ELF-1 (cell line): ENCODE measurements around the gene MYRIP.
"Not testable (repeated sequence)": the region's sequence is repeated elsewhere in the genome, so short reads cannot be mapped to it uniquely, and the experiment has no call there.

Experiments used
- DNase-seq: peaks from one replicate; pipeline ENCODE4 v3.0.0-alpha.2; 2016; ENCODE audit warnings: low read depth, low spot score

MYRIP gene

DNA sequence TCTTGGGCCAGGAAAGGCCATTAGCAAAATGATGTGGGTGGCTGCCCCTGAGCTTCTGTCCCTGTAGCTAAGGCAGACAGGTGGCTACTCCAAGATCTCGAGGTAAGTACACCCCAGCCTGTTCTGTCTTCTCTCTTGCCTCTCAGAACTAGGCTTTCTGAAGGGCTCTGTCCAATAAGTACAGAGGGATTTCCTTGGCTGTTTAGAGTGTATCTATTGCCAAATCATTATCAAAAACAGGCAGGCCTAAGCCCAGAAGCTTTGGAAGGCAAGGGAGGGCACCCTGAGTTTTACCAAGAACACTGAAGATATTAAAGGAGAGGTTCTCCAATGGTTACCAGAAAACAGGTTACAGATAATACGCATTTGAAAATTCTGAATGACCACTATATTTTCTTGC is 156.6 kb downstream of the MYRIP start:
- no peak for DNase-seq

DNA sequence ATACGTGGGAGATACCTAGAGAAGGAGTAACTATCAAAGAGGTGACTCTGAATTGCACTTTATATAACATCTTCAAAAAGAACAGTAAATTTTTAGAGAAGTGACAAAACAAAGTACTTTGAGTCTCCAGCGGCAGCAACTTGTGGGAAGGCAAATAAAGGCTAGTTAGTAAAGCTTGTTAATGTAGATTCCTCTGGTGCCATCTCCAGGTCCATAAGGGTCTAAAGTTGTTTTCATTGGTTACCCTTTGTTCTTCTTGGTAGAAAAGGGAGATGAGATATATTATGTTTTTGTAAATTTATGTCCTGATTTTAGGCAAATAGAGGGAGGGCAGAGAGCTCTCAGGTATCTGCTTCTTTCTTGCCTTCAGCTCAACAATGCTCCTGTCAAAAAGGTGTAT is 161.6 kb downstream of the MYRIP start:
- DNase-seq: no peak

DNA sequence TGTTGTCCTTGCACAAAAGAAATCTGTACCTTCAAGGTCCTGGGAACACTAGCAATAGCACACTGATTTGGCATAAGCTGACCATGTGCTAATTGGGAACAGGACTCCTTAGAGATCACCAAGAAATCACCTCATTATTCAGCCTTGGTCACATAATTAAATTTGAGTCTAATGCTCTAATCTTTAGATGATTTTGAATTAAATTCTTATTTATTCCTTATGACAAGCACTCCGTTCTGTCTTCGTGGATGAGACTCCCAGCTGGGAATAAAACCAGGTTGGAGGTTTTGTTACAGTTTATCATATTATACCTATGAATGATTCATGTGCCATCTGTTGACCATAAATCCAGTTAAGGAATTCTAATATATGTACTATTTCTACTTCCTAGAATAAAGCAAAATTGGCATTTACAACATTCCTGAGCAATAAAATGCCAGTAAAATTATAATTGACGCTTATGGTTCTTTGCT is 162.2 kb downstream of the MYRIP start:
- DNase-seq: no peak

DNA sequence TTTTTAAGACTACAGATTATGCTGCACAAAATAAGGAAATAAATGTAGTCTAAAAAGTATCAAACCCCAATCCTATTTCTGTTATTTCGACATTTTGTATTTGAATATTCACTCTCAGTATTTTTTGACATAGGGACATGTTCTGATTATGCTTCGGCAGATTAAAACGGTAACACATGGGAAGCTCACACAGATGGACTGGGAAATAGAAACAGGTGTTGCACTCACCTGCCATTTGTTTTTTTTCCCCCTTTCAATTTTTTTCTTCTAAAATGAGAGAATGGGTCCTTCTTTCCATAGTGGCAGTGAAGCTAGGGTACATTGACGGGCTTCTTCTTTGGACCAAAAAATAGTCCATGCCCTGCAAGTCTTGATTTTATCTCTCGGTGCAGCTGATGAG is 163.1 kb downstream of the MYRIP start:
- no peak for DNase-seq

DNA sequence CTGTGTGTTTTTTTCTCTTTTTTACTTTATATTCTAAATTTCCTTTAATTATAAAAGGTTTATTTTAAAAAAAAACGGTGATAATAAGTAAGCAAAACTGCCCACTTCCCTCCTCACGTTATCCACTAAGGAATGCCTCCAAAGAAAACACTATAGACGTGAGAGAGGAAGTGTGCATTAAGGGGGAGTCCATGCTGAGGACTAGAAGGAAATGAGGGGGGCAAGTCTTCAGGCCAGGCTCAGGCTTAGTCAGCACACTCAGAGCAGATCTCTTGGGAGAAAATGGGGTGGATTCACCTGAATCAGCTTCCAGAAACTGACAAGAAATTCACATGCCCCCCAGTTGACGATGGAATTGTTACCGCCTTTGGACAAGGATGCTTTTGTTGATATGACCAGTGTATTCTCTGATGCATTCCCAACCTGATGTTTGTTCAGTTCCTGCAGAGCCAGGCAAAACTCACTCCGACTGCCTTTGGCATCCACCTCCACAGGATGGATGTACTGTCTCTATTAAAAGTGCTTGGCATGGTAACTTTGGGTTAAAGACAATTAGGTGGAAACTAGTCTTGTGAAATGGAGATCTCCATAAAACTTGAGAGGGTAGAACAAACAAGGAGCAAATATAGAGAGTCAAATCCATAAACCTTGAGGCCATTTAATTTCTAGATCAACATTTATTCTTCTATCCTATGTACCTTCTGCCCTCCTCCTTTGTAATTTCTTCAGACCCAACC is 167.8 kb downstream of the MYRIP start:
- DNase-seq: no peak

DNA sequence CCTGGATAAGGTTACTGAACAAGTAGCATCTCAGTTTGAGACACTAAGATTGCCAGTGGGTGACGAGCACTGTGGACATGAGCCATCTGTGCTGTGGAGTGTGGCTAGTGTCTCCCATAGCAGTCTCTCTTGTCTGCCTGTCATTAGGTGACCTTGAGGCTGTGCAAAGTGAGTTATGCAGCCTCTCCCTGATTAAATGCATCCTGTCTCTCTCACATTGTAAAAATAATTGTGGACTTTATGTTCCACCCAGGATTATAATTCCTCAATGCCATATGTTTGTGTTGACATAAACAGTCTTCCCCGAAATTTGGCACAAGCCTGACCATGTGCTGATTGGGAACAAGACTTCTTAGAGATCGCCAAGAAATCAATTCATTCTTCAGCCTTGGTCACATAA is 168.9 kb downstream of the MYRIP start:
- no peak for DNase-seq

DNA sequence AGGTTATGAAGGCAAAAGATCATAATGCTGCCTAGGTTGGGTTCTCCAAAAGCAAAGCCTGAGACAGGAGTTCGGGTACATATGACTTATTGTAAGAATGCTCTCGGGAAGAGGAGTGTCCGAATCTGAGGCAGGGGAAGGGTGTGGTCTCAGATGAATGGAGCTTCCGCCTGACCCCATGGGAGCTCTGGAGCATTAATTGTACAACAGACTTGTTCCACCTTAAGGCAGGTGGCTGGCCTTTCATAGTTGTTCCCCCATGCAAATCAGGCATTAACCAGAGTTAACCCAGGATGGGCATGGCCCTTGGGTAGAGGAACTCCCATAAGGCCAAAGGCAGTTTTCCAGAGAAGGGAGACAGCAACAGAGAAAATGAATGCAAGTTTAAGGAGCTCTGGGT is 170.6 kb downstream of the MYRIP start:
- no peak for DNase-seq

DNA sequence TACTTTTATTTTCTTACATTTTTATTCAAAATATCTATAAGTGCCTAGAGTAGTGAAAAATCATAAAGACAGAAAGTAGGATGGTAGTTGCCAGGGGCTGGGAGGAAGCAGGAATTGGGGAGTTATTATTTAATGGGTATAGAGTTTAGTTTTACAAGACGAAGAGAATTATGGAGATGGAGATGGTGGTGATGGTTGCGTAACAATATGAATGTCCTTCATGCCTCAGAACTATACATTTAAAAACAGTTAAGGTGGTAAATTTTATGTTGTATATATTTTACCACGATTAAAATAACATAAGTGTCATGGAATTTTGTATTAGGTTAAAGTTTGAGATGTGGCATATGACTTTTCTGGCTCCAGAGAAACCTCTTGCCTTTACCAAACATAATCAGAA is 171.4 kb downstream of the MYRIP start:
- DNase-seq: no peak

DNA sequence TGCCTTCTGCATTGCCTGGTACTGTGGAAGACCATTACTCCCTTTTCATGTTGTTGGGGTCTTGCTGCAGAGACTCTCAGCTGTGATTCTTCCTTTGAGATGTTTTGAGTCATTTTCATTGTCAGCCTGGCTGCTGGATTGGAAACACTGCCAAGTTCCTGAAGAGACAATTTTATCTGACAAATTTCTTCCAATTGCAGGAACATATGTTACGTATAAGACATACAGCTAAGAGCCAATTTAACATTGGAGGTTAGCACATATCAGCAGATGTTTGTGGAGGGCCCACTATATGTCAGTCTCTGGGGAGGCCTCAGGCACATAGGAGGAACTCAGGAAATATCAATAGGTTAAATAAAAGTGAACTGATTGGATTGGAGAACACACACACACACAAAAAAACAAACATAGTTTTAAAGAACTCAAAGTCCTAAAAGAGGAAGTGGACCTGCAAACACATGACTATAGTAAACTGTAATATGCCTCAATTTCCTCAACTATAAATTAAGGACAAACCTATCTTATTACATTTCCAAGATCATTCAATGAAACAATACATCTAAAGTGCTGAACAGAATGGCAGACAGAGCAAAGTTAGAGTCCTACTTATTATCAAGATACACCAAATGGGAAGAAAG is 172.3 kb downstream of the MYRIP start:
- no peak for DNase-seq

DNA sequence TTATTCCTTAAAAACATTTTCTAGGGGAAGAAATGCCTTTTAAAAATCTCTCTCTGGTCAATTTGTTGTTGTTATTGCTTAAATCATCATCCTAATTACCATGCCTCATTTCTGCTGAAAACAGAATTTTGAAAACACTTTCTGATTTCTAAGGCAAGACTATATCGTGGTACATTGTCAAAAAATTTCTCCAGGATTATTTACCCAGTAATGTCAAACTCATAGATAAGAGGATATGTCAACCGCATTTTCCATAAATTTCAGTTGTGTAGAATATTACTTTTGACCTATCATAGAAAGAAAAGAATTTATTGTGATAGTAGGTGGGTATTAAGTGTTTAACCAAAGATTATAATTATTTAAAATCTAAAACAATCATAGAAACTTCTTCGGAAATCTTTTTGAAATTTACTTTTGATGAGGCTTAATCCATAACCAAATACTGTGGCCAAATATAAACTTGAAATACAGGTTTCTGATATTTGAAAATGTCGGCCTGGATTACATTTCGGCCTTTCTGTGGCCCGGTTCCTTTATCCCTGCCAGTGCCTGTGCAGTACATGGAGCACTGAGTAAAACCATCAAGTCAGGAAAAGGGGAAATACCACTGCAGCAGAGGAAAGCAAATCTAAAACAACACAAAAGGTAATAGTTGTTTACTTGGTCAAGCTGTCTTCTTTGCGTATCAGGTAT is 173.4 kb downstream of the MYRIP start:
- no peak for DNase-seq

DNA sequence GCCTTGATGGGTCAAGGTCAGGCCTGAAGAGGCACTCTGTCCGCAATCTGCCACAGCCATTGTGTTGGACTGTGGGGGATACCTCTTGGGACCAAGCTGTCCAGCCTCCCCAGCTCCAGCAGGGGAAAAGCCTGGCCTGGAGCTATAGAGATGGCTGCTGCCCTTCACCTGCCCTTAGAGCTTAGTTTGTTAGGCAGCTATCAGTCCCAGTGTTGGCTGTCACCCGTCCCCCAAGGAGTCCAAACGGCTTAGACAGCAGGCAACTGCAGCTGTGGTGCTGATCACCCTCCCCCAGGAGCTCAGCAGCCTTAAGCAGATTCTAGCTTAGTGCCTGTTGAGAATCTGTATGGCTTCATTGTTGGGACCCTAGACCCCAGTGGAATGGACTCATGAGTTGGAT is 180.3 kb downstream of the MYRIP start:
- no peak for DNase-seq

DNA sequence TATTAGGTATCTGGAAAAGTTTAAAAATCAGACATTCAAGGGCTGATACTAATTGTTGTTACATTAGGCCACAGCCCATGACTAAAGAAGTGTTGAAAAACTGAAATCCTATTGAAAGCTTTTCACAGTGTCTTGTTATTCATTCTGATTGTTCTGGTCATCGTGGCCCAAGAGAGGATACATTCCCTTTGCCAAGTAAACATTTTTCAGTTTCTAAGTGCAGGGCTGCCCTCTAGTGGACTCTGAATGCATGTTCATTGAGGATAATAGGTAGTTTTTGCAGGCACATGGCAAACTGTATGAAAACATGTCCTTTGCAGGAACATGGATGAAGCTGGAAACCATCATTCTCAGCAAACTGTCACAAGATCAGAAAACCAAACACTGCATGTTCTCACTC is 181.1 kb downstream of the MYRIP start:
- DNase-seq: peak; percentile 21

DNA sequence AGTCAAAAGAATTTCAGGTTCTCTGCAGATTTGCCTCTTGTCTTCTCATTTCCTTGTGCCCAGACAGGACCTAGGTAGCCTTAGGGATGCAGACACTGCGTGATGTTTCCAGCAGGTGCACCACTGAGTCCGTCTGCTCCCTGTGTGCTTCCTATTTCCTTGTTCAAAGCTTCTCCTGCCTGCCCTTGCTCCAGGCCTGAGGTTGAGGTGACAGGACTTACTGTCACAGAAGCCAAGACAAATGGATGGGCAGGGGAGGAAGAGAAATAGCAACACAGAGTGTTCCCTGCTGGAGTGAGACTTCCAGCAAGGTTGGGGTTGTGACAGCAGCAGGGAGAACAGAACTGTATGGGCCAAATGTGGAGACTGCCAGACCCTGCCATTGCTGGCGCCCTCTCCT is 199.4 kb downstream of the MYRIP start:
- DNase-seq: no peak

DNA sequence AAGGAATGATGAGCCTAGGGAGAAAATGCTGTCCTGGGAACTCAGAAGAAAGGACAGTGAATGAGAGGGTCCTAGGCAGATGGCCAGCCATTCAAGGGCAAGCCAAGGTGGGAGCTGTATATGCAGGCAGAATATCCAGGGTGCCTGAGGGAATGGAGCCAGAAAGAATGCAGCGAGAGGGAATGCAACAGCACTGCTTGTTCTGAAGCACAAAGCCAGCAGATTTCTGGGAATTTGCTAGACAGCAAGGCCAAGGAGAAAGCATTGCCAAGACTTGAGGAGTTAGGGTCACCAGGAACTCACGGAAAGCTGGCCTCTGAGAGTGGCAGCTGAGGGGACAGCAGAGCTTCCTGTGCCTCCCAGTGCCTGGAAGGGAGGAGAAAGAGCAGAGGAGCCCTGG is 200.6 kb downstream of the MYRIP start:
- DNase-seq: no peak

DNA sequence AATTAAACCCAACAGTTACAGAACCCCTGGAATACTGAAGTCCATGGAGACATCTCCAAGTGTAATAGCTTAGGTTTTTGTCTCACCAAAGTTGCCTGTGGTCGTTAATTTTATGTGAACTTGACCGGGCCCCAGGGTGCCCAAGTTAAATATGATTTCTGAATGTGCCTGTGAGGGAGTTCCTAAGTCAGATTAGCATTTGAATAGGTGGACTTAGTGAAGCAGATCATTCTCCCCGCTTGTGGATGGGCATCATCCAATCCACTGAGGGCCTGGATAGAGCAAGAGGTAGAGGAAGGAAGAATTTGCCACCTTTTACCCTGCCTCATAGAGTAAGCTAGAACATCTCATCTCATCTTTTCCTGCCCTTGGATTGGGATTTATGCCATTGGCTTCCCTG is 203.0 kb downstream of the MYRIP start:
- DNase-seq: no peak

DNA sequence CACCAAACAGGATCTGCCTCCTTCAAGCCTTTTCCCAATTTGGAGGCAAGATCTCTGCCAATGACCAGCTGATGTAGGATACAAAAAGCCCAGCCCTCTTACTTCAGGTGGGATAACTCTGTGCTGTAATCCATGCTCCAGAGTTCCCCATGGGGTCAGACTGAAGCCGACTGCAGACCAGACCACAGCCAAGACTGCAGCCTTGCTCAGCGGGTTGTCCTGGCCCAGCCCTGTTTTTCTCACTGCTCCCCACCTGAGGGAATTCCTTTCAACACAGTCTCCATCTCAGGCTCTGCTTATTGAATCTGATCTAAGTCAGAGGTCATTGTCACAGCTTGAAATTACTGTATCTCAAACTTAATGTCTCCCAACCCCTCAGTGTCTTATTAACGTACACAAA is 207.0 kb downstream of the MYRIP start:
- DNase-seq: no peak

DNA sequence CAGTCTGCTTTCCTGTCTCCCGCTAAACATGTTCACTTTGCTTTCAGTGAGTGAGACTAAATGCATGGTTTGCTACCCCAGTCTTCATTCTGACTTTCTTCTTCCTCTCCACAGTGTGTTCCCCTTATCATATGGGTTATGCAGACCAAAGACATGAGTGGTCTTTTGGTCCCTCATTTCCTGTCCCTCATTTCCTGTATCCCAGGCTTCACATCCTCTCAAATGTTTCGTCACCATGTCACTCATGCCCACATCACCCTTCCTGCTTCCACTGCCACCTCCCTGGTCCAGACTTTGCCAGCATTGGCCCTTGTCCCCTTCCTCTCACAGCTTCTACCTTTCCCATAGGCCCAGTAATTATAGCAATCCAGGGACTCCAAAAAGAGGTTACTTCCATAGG is 209.0 kb downstream of the MYRIP start:
- no peak for DNase-seq

DNA sequence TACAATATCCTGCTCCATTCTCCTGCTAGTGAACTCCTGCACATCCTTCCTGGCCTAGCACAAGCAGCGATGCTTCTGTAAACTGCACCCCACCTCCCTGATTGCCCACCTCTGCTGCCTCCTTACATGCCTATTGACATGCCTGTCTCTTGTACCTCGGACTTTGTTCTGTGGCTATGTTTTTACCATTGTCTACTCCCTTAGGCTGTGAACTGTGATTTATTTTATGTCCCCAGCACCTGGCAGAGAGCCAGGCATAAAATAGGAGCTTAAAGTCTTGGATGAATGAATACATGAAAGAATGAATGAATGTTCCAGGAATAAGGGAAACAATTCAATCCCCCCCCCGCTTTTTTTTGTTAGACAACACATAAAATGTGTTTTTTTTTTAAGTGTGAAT is 210.0 kb downstream of the MYRIP start:
- DNase-seq: no peak

DNA sequence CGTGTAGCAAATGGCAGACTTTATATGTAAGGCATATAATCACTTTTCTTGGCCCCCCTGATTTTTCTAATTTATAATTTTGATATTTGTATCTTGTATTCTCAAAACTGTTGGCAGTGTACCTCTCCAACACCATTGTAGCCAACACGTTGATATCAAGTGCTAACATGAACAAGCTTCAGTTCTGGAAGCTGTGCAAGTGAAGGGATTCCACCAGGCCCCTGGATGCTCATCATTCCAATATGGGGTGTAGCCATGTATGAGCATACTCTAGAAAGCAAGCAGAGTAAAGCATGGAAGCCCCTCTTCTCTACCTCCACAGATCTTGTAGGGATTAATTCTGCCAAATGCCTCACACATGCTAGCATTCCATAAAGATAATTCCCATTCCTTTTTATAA is 211.3 kb downstream of the MYRIP start:
- no peak for DNase-seq

DNA sequence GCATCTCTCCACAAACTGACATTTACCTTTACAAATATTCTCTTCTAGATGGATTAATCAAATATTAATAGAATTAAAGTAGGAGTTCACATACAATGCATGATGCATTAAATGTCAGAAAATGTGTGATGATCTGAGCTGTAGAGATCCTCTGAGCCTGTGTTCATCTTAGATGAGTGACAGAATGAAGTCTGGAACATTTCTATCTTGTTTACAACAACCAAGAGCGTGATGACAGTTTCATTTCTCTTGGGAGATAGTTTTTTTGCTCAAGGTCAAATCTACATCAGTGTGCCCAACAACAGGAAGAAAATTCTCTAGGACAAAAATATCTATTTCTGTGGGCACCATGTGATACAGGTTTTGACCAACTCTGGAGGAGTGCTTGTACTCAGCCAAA is 211.9 kb downstream of the MYRIP start:
- DNase-seq: no peak

DNA sequence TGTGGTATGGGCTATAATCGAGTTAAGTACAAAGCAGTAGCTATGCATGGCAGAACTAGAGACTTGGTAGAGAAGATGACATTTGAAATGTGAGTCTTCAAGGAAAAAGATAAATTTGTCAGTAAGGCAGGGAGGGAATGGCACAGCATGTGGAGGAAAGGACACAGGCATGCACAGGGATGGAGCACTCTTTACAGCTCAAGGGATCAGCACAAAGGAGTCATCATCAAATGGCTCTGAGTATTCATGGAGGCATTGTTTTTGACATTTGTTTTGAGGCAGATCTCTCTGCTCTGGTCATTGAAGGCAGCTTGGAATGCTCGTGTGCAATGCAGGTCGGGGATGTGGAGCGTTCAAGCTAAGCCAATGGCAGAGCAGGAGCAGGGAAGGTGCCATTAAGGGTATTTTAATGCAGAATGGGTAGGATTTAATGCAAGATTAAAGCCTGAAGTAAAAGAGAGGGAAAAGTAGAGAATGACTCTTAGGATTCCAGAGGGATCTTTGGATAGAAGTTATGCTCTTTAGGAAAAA is 213.0 kb downstream of the MYRIP start:
- no peak for DNase-seq

DNA sequence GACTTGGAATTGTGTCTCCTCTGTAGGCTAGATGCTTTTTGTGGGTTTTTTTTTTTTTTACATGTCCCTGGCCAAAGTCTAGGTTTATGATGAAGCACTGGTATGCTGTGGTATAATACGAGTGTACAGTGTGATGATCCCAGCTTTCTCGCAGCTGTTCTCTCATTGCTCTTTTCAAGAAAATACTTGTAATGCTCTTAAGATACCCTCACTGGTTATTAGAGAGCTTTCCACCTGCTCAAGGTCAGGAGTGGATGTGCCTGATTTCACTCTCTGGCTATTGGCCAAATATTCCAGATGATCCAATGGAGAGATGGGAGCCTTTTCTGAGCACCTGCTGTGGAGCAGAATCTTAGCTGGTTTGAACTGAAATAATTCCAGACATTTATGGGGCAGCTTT is 215.1 kb downstream of the MYRIP start:
- no peak for DNase-seq

DNA sequence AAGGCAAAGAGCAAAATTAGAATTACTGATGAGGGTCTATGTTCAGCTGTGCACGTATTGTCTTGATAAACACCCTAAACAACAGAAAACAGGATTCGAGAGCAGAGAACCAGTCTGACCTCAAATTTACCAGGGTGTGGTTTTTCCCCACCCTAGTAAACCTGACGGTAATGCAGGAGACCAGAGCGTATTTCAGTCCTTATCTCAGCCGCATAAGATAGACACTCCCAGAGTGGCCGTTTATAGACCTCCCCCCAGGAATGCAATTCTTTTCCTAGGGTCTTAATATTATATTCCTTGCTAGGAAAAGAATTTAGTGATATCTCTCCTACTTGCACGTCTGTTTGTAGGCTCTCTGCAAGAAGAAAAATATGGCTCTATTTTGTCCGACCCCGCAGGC is 216.5 kb downstream of the MYRIP start:
- not testable (repeated sequence) for DNase-seq
